Lung (tissue), 12 donors: Measurements from ENCODE around the gene CALCA. TPM values are rescaled to one million over a fixed set of nuclear protein-coding genes. Genes with fewer than 3 reads are reported as not detected.
A peak's percentile ranks its signal among the peaks of the same experiment; 100 is the strongest.
"Not testable (repeated sequence)": the region's sequence is repeated elsewhere in the genome, so short reads cannot be mapped to it uniquely, and the experiment has no call there.

Source experiments
- ATAC-seq: fragments of 200-7000 bp; cut with Tn5 transposase; one replicate; pipeline ENCODE4 v1.9.1; 2020; ENCODE audit warnings: moderate number of reproducible peaks; ENCODE audit not compliant: insufficient read depth, low FRiP score
- DNase-seq, 3 donors: peaks; one replicate each; pipeline ENCODE4 v3.0.0-alpha.2; 2013 to 2017
- H3K27ac ChIP-seq, 2 donors: one replicate each; pipeline ENCODE4 v1.5.1; 2013; ENCODE audit warnings: mild to moderate bottlenecking in 2 of 2, moderate library complexity in 2 of 2, control low read depth in 1 of 2, inconsistent platforms in 1 of 2, low read depth in 1 of 2, low read length in 1 of 2
- H3K27me3 ChIP-seq, 3 donors: one replicate each; pipeline ENCODE4 v1.5.1; 2013; ENCODE audit warnings: low read length in 2 of 3; ENCODE audit not compliant: control insufficient read depth in 3 of 3, insufficient read depth in 3 of 3
- H3K36me3 ChIP-seq, 4 donors: one replicate each; pipeline ENCODE4 v1.5.1; 2013; ENCODE audit warnings: low read length in 4 of 4, mild to moderate bottlenecking in 1 of 4, moderate library complexity in 1 of 4; ENCODE audit not compliant: control insufficient read depth in 4 of 4, insufficient read depth in 4 of 4
- H3K4me1 ChIP-seq, 5 donors: one replicate each; pipeline ENCODE4 v1.5.1; 2013; ENCODE audit warnings: low read length in 5 of 5, mild to moderate bottlenecking in 2 of 5, moderate library complexity in 1 of 5; ENCODE audit not compliant: control insufficient read depth in 5 of 5, insufficient read depth in 5 of 5
- H3K4me3 ChIP-seq: one replicate; pipeline ENCODE4 v1.5.1; 2013; ENCODE audit warnings: mild to moderate bottlenecking, control low read depth, moderate library complexity
- H3K9ac ChIP-seq, 2 donors: one replicate each; pipeline ENCODE4 v1.5.1; 2013; ENCODE audit warnings: low read length in 2 of 2, control low read depth in 1 of 2; ENCODE audit not compliant: insufficient read depth in 1 of 2
- H3K9me3 ChIP-seq, 4 donors: one replicate each; pipeline ENCODE4 v1.5.1; 2013; ENCODE audit warnings: low read length in 3 of 4, mild to moderate bottlenecking in 1 of 4, moderate library complexity in 1 of 4; ENCODE audit not compliant: control insufficient read depth in 4 of 4, insufficient read depth in 3 of 4
- CTCF ChIP-seq: IDR thresholded peaks from 2 replicates; pipeline ENCODE4 v1.5.1; 2012; ENCODE audit warnings: mild to moderate bottlenecking; ENCODE audit errors: control extremely low read depth, extremely low read depth
- WGBS, 2 donors: extraction: QIAGEN DNeasy Blood & Tissue Kit; methylation state at CpG; one replicate each; pipeline ENCODE4 v1.1.7; 2013; 5-methylcytosine and 5-hydroxymethylcytosine counted together
- polyA plus RNA-seq, 2 donors: library from polyadenylated mRNA; stranded (reverse); fragments of 200-250 nt; gene quantifications; one replicate each; pipeline ENCODE4 v1.2.1, GENCODE V29; 2013
- total RNA-seq, 2 donors: library from RNA; depleted of rRNA in 1 of 2; stranded (reverse); fragments of >200 nt in 1 of 2; gene quantifications; one replicate each; pipeline ENCODE4 v1.2.1, GENCODE V29; 2014 to 2021
- donor health status: control.
- donor health status: control.
- donor health status: Bipolar disorder and iron deficiency.
- donor health status: healthy.
- donor health status: DM: yes; HTN: yes; CAD: no.

The CALCA gene
- total and polyA plus RNA-seq, 4 donors, result 3.0 to 8.4 (median 4.8) TPM

GRCh38 chr11:15010865-15011264, 38.7 kb upstream of the CALCA start:
- H3K4me1 ChIP-seq, result peaks cover 0 to 12% (median 0%) of the 10 kb centered on the region in 5 donors
- DNase-seq (no peak), ATAC-seq (no peak)
- H3K36me3 ChIP-seq, result no peaks in the 10 kb centered on the region
- no peak overlapping the region for H3K9ac ChIP-seq
- no peak for TF ChIP-seq CTCF
- H3K27ac ChIP-seq, result no peak overlapping the region
- H3K4me3 ChIP-seq, result no peak overlapping the region
- H3K27me3 ChIP-seq, result no peaks in the 10 kb centered on the region
- peaks cover 0 to 4% (median under 1%) of the 10 kb centered on the region in 4 donors for H3K9me3 ChIP-seq

GRCh38 chr11:15006139-15006759, 34.1 kb upstream of the CALCA start:
- Histone ChIP-seq H3K4me3 (no peak overlapping the region), H3K36me3 (no peaks in the 10 kb centered on the region), H3K9ac (no peak overlapping the region), H3K9me3 (no peaks in the 10 kb centered on the region), H3K4me1 (no peaks in the 10 kb centered on the region), H3K27ac (no peak overlapping the region), H3K27me3 (no peaks in the 10 kb centered on the region)
- peak; percentile 11 for TF ChIP-seq CTCF
- WGBS, 2 donors, result 57 to 61% methylated on average over 5 of the region's 5 CpGs
- DNase-seq (peak in 1 of 3 donors; percentile 8), ATAC-seq (no peak)

GRCh38 chr11:14988133-14988532, 16.0 kb upstream of the CALCA start:
- not testable (repeated sequence) for H3K4me1 ChIP-seq, H3K9me3 ChIP-seq, ATAC-seq, H3K27ac ChIP-seq, H3K4me3 ChIP-seq, H3K36me3 ChIP-seq, DNase-seq, H3K9ac ChIP-seq, H3K27me3 ChIP-seq
- 66 to 72% methylated on average over 3 of the region's 3 CpGs for WGBS, 2 donors

GRCh38 chr11:14981507-14981906, 9.4 kb upstream of the CALCA start:
- no peak overlapping the region for H3K4me3 ChIP-seq
- no peaks in the 10 kb centered on the region for H3K4me1 ChIP-seq
- no peak for TF ChIP-seq CTCF
- H3K9me3 ChIP-seq, result no peaks in the 10 kb centered on the region
- DNase-seq (no peak), ATAC-seq (no peak)
- H3K36me3 ChIP-seq, result no peaks in the 10 kb centered on the region
- WGBS, 2 donors, result 54 to 72% methylated on average over 1 of the region's 1 CpG
- peaks cover 0 to 26% (median 24%) of the 10 kb centered on the region in 3 donors for H3K27me3 ChIP-seq
- no peak overlapping the region for H3K27ac ChIP-seq
- H3K9ac ChIP-seq, result no peak overlapping the region
